ENCODE data around the gene CCDC90B. TPM values are rescaled to one million over a fixed set of nuclear protein-coding genes. Genes with fewer than 3 reads are reported as not detected.

Gene CCDC90B
- total and polyA plus RNA-seq, 2 of the 8 experiments (the other 6 are each of a cell fraction or from before 2014, with no cell fraction given): 21.8 to 54.5 TPM

DNA sequence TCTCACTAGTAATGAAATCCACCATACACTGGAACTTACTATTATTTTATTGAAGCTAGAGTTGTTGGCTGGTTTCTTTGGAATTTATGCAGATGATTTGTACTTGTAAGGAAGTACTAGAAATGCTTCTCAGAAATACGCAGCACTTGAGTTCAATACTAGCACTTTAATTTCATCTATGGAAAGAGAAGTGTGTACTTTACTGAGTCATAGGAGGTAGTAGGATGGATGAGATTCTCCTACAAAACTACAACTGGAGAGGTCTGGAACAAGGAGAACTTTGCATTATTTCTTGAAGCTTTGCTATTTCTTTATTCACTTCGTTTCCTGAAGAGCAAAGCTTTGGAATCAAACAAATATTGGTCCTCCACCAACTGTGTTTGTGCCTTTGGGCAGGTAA lies 44.1 kb upstream of the CCDC90B start:
- H3K27ac ChIP-seq (ENCODE audit: low read depth, low read length): no peak overlapping the region
- H4K91ac ChIP-seq (replicated peaks; ENCODE audit: insufficient read length, low read length): no peak overlapping the region
- no peaks in the 10 kb centered on the region for H3K79me1 ChIP-seq (ENCODE audit: low read depth, low read length)
- 91% methylated on average over 2 of the region's 2 CpGs; no CpG with 5 or more reads in 1 of the 2 experiments for WGBS, 2 experiments (ENCODE audit: extremely low coverage in 1 of 2, insufficient coverage in 1 of 2, insufficient read length in 1 of 2, insufficient replicate concordance in 2 of 2, low coverage in 1 of 2, low lambda C conversion rate in 2 of 2, missing lambda C conversion rate in 1 of 2)
- H3K23me2 ChIP-seq (ENCODE audit: low read depth, low read length): peaks cover 2% of the 10 kb centered on the region; the same call in 1 of the 2 replicates
- no peaks in the 10 kb centered on the region for H3K36me3 ChIP-seq (ENCODE audit: control insufficient read depth in 2 of 4, insufficient read depth in 4 of 4, low read length in 3 of 4)
- H2AK5ac ChIP-seq (ENCODE audit: low read depth, low read length): no peak overlapping the region
- H3K79me2 ChIP-seq (ENCODE audit: control insufficient read depth in 1 of 2, insufficient read depth in 2 of 2, low read length in 2 of 2): no peaks in the 10 kb centered on the region
- no peak overlapping the region for H3K4me3 ChIP-seq (ENCODE audit: extremely low read depth in 1 of 4, insufficient read depth in 2 of 4, low read depth in 3 of 4, low read length in 4 of 4)
- H2AFZ ChIP-seq (ENCODE audit: low read length): no peak overlapping the region
- H3K23ac ChIP-seq (ENCODE audit: insufficient read length): no peak overlapping the region
- H2BK5ac ChIP-seq (ENCODE audit: low read depth, low read length): no peak overlapping the region
- DNase-seq (ENCODE audit: low read depth in 1 of 2, low spot score in 2 of 2) (no peak), FAIRE-seq (no peak)
- H3K4me1 ChIP-seq (replicated peaks in 1 of 4; ENCODE audit: control insufficient read depth in 3 of 4, insufficient read depth in 4 of 4, low read length in 3 of 4): no peaks in the 10 kb centered on the region
- H4K5ac ChIP-seq (ENCODE audit: insufficient read length, low read depth, low read length): no peak overlapping the region
- no peak overlapping the region for H2BK12ac ChIP-seq (ENCODE audit: low read depth, low read length)
- CTCF ChIA-PET (ENCODE audit: partially characterized antibody): interaction anchor here (0.9 to 1.7 kb wide), 3 partner anchors 15 to 80 kb away, joined by 3 to 5 read pairs (median 3); no protein-coding TSS in a partner anchor
- no peaks in the 10 kb centered on the region for H4K20me1 ChIP-seq (replicated peaks in 1 of 2; ENCODE audit: control insufficient read depth in 1 of 2, insufficient read depth in 2 of 2, low read length in 2 of 2)
- H3K18ac ChIP-seq (ENCODE audit: extremely low read depth, low read length): no peak overlapping the region
- no peak overlapping the region for H2BK20ac ChIP-seq (ENCODE audit: low read length)
- no peak overlapping the region for H3K14ac ChIP-seq (ENCODE audit: insufficient read length)
- POLR2A ChIA-PET (ENCODE audit: partially characterized antibody): no interaction called here
- no peaks in the 10 kb centered on the region for H3K27me3 ChIP-seq (replicated peaks in 1 of 4; ENCODE audit: control insufficient read depth in 3 of 4, extremely low read depth in 1 of 4, insufficient read depth in 3 of 4, low read length in 3 of 4)
- TF ChIP-seq BCL11A (IDR thresholded peaks at IDR 0.05; ENCODE audit: low read depth in 2 of 2, low read length in 2 of 2): no peak
- no peak for TF ChIP-seq SIX5 (IDR thresholded peaks at IDR 0.05; ENCODE audit: low read depth, low read length)
- no peak for TF ChIP-seq NRF1 (IDR thresholded peaks at IDR 0.05; ENCODE audit: low read depth, low read length)
- no peak for TF ChIP-seq RXRA (IDR thresholded peaks at IDR 0.05; ENCODE audit: insufficient read depth, low read depth, low read length)
- no peak for TF ChIP-seq CEBPB (IDR thresholded peaks at IDR 0.05; ENCODE audit: low read depth, low read length)
- no peak for TF ChIP-seq RNF2 (IDR thresholded peaks at IDR 0.05; ENCODE audit: borderline replicate concordance, low read depth, low read length, missing control alignments, poor library complexity, severe bottlenecking)
- no peak for TF ChIP-seq EP300 (IDR thresholded peaks at IDR 0.05; ENCODE audit: borderline replicate concordance in 1 of 2, low read depth in 2 of 2, low read length in 2 of 2)
- no peak for TF ChIP-seq ASH2L (IDR thresholded peaks at IDR 0.05; ENCODE audit: low read length)
- no peak overlapping the region for H3K9ac ChIP-seq (replicated peaks in 1 of 4; ENCODE audit: extremely low read depth in 1 of 4, low read depth in 3 of 4, low read length in 3 of 4)
- H3K56ac ChIP-seq (replicated peaks; ENCODE audit: insufficient read length, low read depth, low read length): no peak overlapping the region
- H3K4ac ChIP-seq (replicated peaks; ENCODE audit: insufficient read length, low read depth, low read length): no peak overlapping the region
- no peak overlapping the region for H4K8ac ChIP-seq (ENCODE audit: extremely low read depth, insufficient read depth, low read length)
- H3K4me2 ChIP-seq (ENCODE audit: insufficient read depth in 1 of 2, low read depth in 2 of 2, low read length in 2 of 2): no peak overlapping the region
- no peaks in the 10 kb centered on the region for H3K9me3 ChIP-seq (ENCODE audit: insufficient read depth in 2 of 2, low read depth in 1 of 2, low read length in 1 of 2)
- no peak overlapping the region for H2BK15ac ChIP-seq (ENCODE audit: low read length)
- H2BK120ac ChIP-seq (replicated peaks; ENCODE audit: low read depth, low read length): no peak overlapping the region

Data from H1 (cell line).